Neural cell (in vitro differentiated cells): ENCODE results near the gene NDUFS5.

ENCODE experiments used
- CTCF ChIP-seq: fragments of 450-650 bp; IDR thresholded peaks from 2 replicates; pipeline ENCODE4 v1.5.1; 2014; ENCODE audit warnings: antibody characterized with exemption, mild to moderate bottlenecking, moderate library complexity; ENCODE audit not compliant: poor library complexity, severe bottlenecking
- EP300 ChIP-seq: fragments of 450-650 bp; conservative IDR thresholded peaks from 2 replicates; pipeline ENCODE4 v1.6.1; 2014; ENCODE audit warnings: antibody characterized with exemption, mild to moderate bottlenecking, moderate library complexity; ENCODE audit not compliant: poor library complexity, severe bottlenecking
- EZH2 ChIP-seq: fragments of 200-600, 300-800 bp; shearing (Covaris generic), sonication (generic); IDR thresholded peaks from 2 replicates; pipeline ENCODE4 v1.6.1; 2014; ENCODE audit warnings: antibody characterized with exemption, low read length, borderline replicate concordance, mild to moderate bottlenecking; ENCODE audit not compliant: insufficient read depth, poor library complexity, severe bottlenecking
- MXI1 ChIP-seq: fragments of 450-650 bp; conservative IDR thresholded peaks from 2 replicates; pipeline ENCODE4 v1.6.1; 2014; ENCODE audit warnings: antibody characterized with exemption, mild to moderate bottlenecking; ENCODE audit not compliant: poor library complexity, severe bottlenecking
- POLR2AphosphoS5 ChIP-seq: IDR thresholded peaks from 2 replicates; pipeline ENCODE4 v1.6.1; 2012
- RAD21 ChIP-seq: fragments of 450-650 bp; conservative IDR thresholded peaks from 2 replicates; pipeline ENCODE4 v1.6.1; 2014; ENCODE audit warnings: antibody characterized with exemption, mild to moderate bottlenecking, moderate library complexity
- TAF1 ChIP-seq: IDR thresholded peaks from 2 replicates; pipeline ENCODE4 v1.6.1; 2012; ENCODE audit warnings: low read depth

GRCh38 chr1:39023140-39023539, 3.0 kb upstream of the NDUFS5 start:
- TF ChIP-seq CTCF (no peak), POLR2AphosphoS5 (no peak), EP300 (no peak), EZH2 (no peak), RAD21 (no peak), TAF1 (no peak), MXI1 (no peak)
